ENCODE results near the gene PGGT1B. TPM values are rescaled to one million over a fixed set of nuclear protein-coding genes. Genes with fewer than 3 reads are reported as not detected.

Gene PGGT1B
- total and polyA plus RNA-seq, 9 of the 15 experiments (the other 6 are each of a cell fraction or from before 2014, with no cell fraction given) = 5.3 to 33.7 (median 19.8) TPM

GRCh38 chr5:115236599-115236998, 26.1 kb downstream of the PGGT1B start (continued):
- TF ChIP-seq MAFG (tag; conservative IDR thresholded peaks at IDR 0.05) = peak; percentile 58; the same call in 1 of the 2 replicates

- WGBS (ENCODE audit: insufficient coverage, low coverage, missing lambda C conversion rate) = 96% methylated on average over 4 of the region's 4 CpGs
- Histone ChIP-seq H3K79me2 (ENCODE audit: control insufficient read depth, insufficient read depth, low read length) (no peaks in the 10 kb centered on the region), H2AFZ (ENCODE audit: low read depth, low read length) (no peak overlapping the region), H4K20me1 (replicated peaks; ENCODE audit: control insufficient read depth, insufficient read depth, low read length) (no peaks in the 10 kb centered on the region), H3K9me1 (ENCODE audit: control insufficient read depth, insufficient read depth, low read length) (no peaks in the 10 kb centered on the region), H3K9ac (ENCODE audit: insufficient read depth in 1 of 2, low read depth in 2 of 2, low read length in 2 of 2) (no peak overlapping the region), H3K27ac (ENCODE audit: extremely low read depth, low read depth, low read length) (no peak overlapping the region), H3K4me2 (ENCODE audit: insufficient read depth, low read length) (no peak overlapping the region), H3K4me3 (no peak overlapping the region), H3K27me3 (ENCODE audit: control insufficient read depth in 2 of 2, insufficient read depth in 2 of 2, low read length in 2 of 2) (no peaks in the 10 kb centered on the region), H3K36me3 (ENCODE audit: control insufficient read depth, insufficient read depth, low read length) (peaks cover 30% of the 10 kb centered on the region; the same call in 2 of the 3 replicates), H3K4me1 (replicated peaks in 1 of 2; ENCODE audit: control insufficient read depth in 2 of 2, insufficient read depth in 2 of 2, low read length in 2 of 2) (no peaks in the 10 kb centered on the region), H3K9me3 (replicated peaks; ENCODE audit: control insufficient read depth, insufficient read depth, low read depth, low read length) (no peaks in the 10 kb centered on the region)
- CTCF ChIA-PET (ENCODE audit: low intra/inter-chr PET ratio) = no interaction called here
- no TSS peak for BruUV-seq (replicated peaks)
- ATAC-seq = no peak
- no peak for TF ChIP-seq STAT5A (IDR thresholded peaks at IDR 0.05; ENCODE audit: borderline replicate concordance, low read length)
- no peak for TF ChIP-seq CEBPB (tag; IDR thresholded peaks at IDR 0.05)
- TF ChIP-seq PHB2 (IDR thresholded peaks at IDR 0.05; ENCODE audit: low read depth) = no peak
- no peak for TF ChIP-seq ARID1B (IDR thresholded peaks at IDR 0.05)
- no peak for FAIRE-seq
- in situ Hi-C loops (cut with MboI) (no loop called here), intact Hi-C loops (cut with micrococcal nuclease) (no loop called here)
- POLR2A ChIA-PET = no interaction called here
- DNase-seq (ENCODE audit: extremely low read depth in 1 of 4, low spot score in 3 of 4) = no peak
Measured at GRCh38 chr5:115231598-115231997, 31.1 kb downstream of the PGGT1B start.

- POLR2A ChIA-PET = no interaction called here
- Histone ChIP-seq H3K4me2 (ENCODE audit: insufficient read depth, low read length) (no peak overlapping the region), H3K9me1 (ENCODE audit: control insufficient read depth, insufficient read depth, low read length) (no peaks in the 10 kb centered on the region), H3K4me1 (replicated peaks in 1 of 2; ENCODE audit: control insufficient read depth in 2 of 2, insufficient read depth in 2 of 2, low read length in 2 of 2) (no peaks in the 10 kb centered on the region), H3K4me3 (no peak overlapping the region), H3K9me3 (replicated peaks; ENCODE audit: control insufficient read depth, insufficient read depth, low read depth, low read length) (no peaks in the 10 kb centered on the region), H3K9ac (ENCODE audit: insufficient read depth in 1 of 2, low read depth in 2 of 2, low read length in 2 of 2) (no peak overlapping the region), H2AFZ (ENCODE audit: low read depth, low read length) (no peak overlapping the region), H3K27ac (ENCODE audit: extremely low read depth, low read depth, low read length) (no peak overlapping the region), H3K79me2 (ENCODE audit: control insufficient read depth, insufficient read depth, low read length) (no peaks in the 10 kb centered on the region), H4K20me1 (replicated peaks; ENCODE audit: control insufficient read depth, insufficient read depth, low read length) (no peaks in the 10 kb centered on the region), H3K36me3 (ENCODE audit: control insufficient read depth, insufficient read depth, low read length) (peaks cover 25% of the 10 kb centered on the region; the same call in 1 of the 3 replicates), H3K27me3 (ENCODE audit: control insufficient read depth in 2 of 2, insufficient read depth in 2 of 2, low read length in 2 of 2) (no peaks in the 10 kb centered on the region)
- no peak for FAIRE-seq
- CTCF ChIA-PET (ENCODE audit: low intra/inter-chr PET ratio) = no interaction called here
- BruUV-seq (replicated peaks) = no TSS peak
- intact Hi-C loops (cut with micrococcal nuclease) = no loop called here
- ATAC-seq = no peak
- DNase-seq (ENCODE audit: extremely low read depth in 1 of 4, low spot score in 3 of 4) = no peak
- in situ Hi-C loops (cut with MboI) = no loop called here
- WGBS (ENCODE audit: insufficient coverage, low coverage, missing lambda C conversion rate) = 93% methylated on average over 1 of the region's 1 CpG
- TF ChIP-seq ZNF121 (CRISPR knock-in tag; conservative IDR thresholded peaks at IDR 0.05) (no peak), SMC3 (conservative IDR thresholded peaks at IDR 0.05; ENCODE audit: insufficient read depth, low read depth, low read length) (no peak), HBP1 (CRISPR knock-in tag; IDR thresholded peaks at IDR 0.05) (no peak), ZFP36 (IDR thresholded peaks at IDR 0.05; ENCODE audit: low read depth, low read length, partially characterized antibody) (no peak), TAF15 (IDR thresholded peaks at IDR 0.05; ENCODE audit: low read depth, low read length) (no peak), POLR2AphosphoS2 (IDR thresholded peaks at IDR 0.05; ENCODE audit: low read length) (no peak), FOSL1 (tag; conservative IDR thresholded peaks at IDR 0.05) (no peak), HOMEZ (CRISPR knock-in tag; IDR thresholded peaks at IDR 0.05) (no peak)
Measured at GRCh38 chr5:115229606-115230005, 33.1 kb downstream of the PGGT1B start.
